Measurements from ENCODE around the gene RALGAPB. TPM values are rescaled to one million over a fixed set of nuclear protein-coding genes. Genes with fewer than 3 reads are reported as not detected.

RALGAPB gene
- total and polyA plus RNA-seq, 2 of the 13 experiments (the other 11 are each of a cell fraction or from before 2014, with no cell fraction given): 17.6 to 30.6 TPM

- WGBS (ENCODE audit: low lambda C conversion rate): 0% methylated on average over 1 of the region's 1 CpG
- peaks cover 38% of the 10 kb centered on the region for H3K4me1 ChIP-seq (ENCODE audit: insufficient read depth, low read length)
- in situ Hi-C loops (cut with HindIII; ENCODE audit: extremely low pct_ligation_motif_present, low pct_unique_long_range_greater_than_20kb) (loop anchor here (5.0 kb wide), 1 partner anchor 34 kb away; the partner anchor contains the start of gene SNHG17), intact Hi-C loops (cut with micrococcal nuclease; ENCODE audit: unreplicated experiment) (no loop called here)
- H4K20me1 ChIP-seq (ENCODE audit: insufficient read depth, low read length): peaks cover 7% of the 10 kb centered on the region; the same call in 1 of the 2 replicates
- no peaks in the 10 kb centered on the region; a peak in 1 of 5 replicates for H3K27me3 ChIP-seq (ENCODE audit: control insufficient read depth in 1 of 2, insufficient read depth in 2 of 2, low read length in 2 of 2)
- no peak for DNase-seq (ENCODE audit: low spot score)
- FAIRE-seq: no peak
- peak overlapping the region; percentile 90 for H3K4me2 ChIP-seq (ENCODE audit: low read depth, low read length)
- peak overlapping the region in 1 of 3 experiments; percentile 90; a peak in 1 of 6 replicates for H3K4me3 ChIP-seq (replicated peaks in 1 of 3; ENCODE audit: insufficient read depth in 1 of 3, low read depth in 2 of 3, low read length in 3 of 3)
- peaks cover 31% of the 10 kb centered on the region for H3K79me2 ChIP-seq (ENCODE audit: insufficient read depth, low read length)
- CTCF ChIA-PET (ENCODE audit: low intra/inter-chr PET ratio, low total read pairs): no interaction called here
- H3K9ac ChIP-seq (ENCODE audit: insufficient read depth, low read depth, low read length): peak overlapping the region; percentile 62
- ATAC-seq: no peak
- no peaks in the 10 kb centered on the region; a peak in 1 of 5 replicates for H3K36me3 ChIP-seq (replicated peaks in 1 of 2; ENCODE audit: control insufficient read depth in 1 of 2, insufficient read depth in 2 of 2, low read length in 2 of 2)
- no TSS peak for BruUV-seq (replicated peaks)
- no peak overlapping the region for H3K27ac ChIP-seq (ENCODE audit: extremely low read length, insufficient read depth, low read length)
- H2AFZ ChIP-seq (ENCODE audit: low read length): peak overlapping the region; percentile 74
- H3K9me3 ChIP-seq (ENCODE audit: low read length): no peaks in the 10 kb centered on the region
- POLR2A ChIA-PET: interaction anchor here (1.5 to 4.7 kb wide), 3 partner anchors 13 to 38 kb away, joined by 5 to 92 read pairs (median 87); partner anchors contain the start of gene SNHG17
- TF ChIP-seq ZEB1 (IDR thresholded peaks at IDR 0.05; ENCODE audit: insufficient replicate concordance, low read depth) (no peak), TCF7L2 (IDR thresholded peaks at IDR 0.05; ENCODE audit: low read depth, low read length) (no peak), TCF12 (IDR thresholded peaks at IDR 0.05) (no peak), TCF12 (CRISPR knock-in tag; IDR thresholded peaks at IDR 0.05) (no peak), ZNF34 (CRISPR knock-in tag; IDR thresholded peaks at IDR 0.05; ENCODE audit: borderline replicate concordance) (no peak), HES4 (CRISPR knock-in tag; IDR thresholded peaks at IDR 0.05; ENCODE audit: borderline replicate concordance) (no peak), KLF6 (CRISPR knock-in tag; IDR thresholded peaks at IDR 0.05) (no peak), TFAP4 (IDR thresholded peaks at IDR 0.05; ENCODE audit: borderline replicate concordance, low read depth) (no peak), KDM6A (CRISPR knock-in tag; IDR thresholded peaks at IDR 0.05; ENCODE audit: low read depth) (no peak), SYNCRIP (IDR thresholded peaks at IDR 0.05; ENCODE audit: insufficient read depth, low read depth, low read length) (no peak), MEF2D (CRISPR knock-in tag; IDR thresholded peaks at IDR 0.05) (no peak), KDM4B (CRISPR knock-in tag; IDR thresholded peaks at IDR 0.05) (no peak), MATR3 (CRISPR knock-in tag; IDR thresholded peaks at IDR 0.05) (no peak), NCOR1 (IDR thresholded peaks at IDR 0.05; ENCODE audit: borderline replicate concordance, low read length) (no peak), ZBTB7A (CRISPR knock-in tag; IDR thresholded peaks at IDR 0.05) (0 out of 2 replicates have a peak, but pooled peaks have one; percentile 26), GPBP1L1 (CRISPR knock-in tag; IDR thresholded peaks at IDR 0.05) (no peak), THAP7 (CRISPR knock-in tag; IDR thresholded peaks at IDR 0.05) (no peak), DNMT1 (CRISPR knock-in tag; IDR thresholded peaks at IDR 0.05) (no peak), ZNF263 (CRISPR knock-in tag; IDR thresholded peaks at IDR 0.05) (peak; percentile 87), ZBTB49 (CRISPR knock-in tag; IDR thresholded peaks at IDR 0.05; ENCODE audit: borderline replicate concordance) (no peak), PAX8 (CRISPR knock-in tag; IDR thresholded peaks at IDR 0.05; ENCODE audit: borderline replicate concordance) (no peak), ZNF12 (CRISPR knock-in tag; IDR thresholded peaks at IDR 0.05) (peak; percentile 69; the same call in 1 of the 2 replicates)
These were observed 1.4 kb upstream of the RALGAPB start for GRCh38 chr20:38471245-38471644.
